Measurements from ENCODE around the gene TAF1B. TPM values are rescaled to one million over a fixed set of nuclear protein-coding genes. Genes with fewer than 3 reads are reported as not detected.

Gene TAF1B
- total and polyA plus RNA-seq, 8 donors = 22.0 to 33.9 (median 28.2) TPM

- peaks cover 0 to 11% of the 10 kb centered on the region in 2 donors for H3K4me1 ChIP-seq
- H3K4me3 ChIP-seq = no peak overlapping the region
- H3K27me3 ChIP-seq = peaks cover 0 to 61% of the 10 kb centered on the region in 2 donors
- no peak overlapping the region for H3K27ac ChIP-seq
- DNase-seq (no peak), ATAC-seq (no peak)
- intact Hi-C loops (cut with DNase I) = no loop called here
- no peak for TF ChIP-seq CTCF (IDR thresholded peaks at IDR 0.05)
- no peaks in the 10 kb centered on the region for H3K9me3 ChIP-seq
- H3K36me3 ChIP-seq = no peaks in the 10 kb centered on the region
Observed at GRCh38 chr2:9946818-9947217, 103.5 kb downstream of the TAF1B start.

- no peaks in the 10 kb centered on the region for H3K36me3 ChIP-seq
- intact Hi-C loops (cut with DNase I) = no loop called here
- peaks cover 0 to 80% of the 10 kb centered on the region in 2 donors for H3K27me3 ChIP-seq
- no peak for TF ChIP-seq CTCF (IDR thresholded peaks at IDR 0.05)
- H3K9me3 ChIP-seq = no peaks in the 10 kb centered on the region
- H3K27ac ChIP-seq = no peak overlapping the region
- ATAC-seq (no peak), DNase-seq (no peak)
- peaks cover 0 to 25% of the 10 kb centered on the region in 2 donors for H3K4me1 ChIP-seq
- no peak overlapping the region for H3K4me3 ChIP-seq
Observed at GRCh38 chr2:9948721-9949120, 105.4 kb downstream of the TAF1B start.

GRCh38 chr2:9949239-9949991 is 106.1 kb downstream of the TAF1B start:
- H3K9me3 ChIP-seq = no peaks in the 10 kb centered on the region
- H3K27ac ChIP-seq = no peak overlapping the region
- no peaks in the 10 kb centered on the region for H3K36me3 ChIP-seq
- H3K4me1 ChIP-seq = peaks cover 0 to 29% of the 10 kb centered on the region in 2 donors
- DNase-seq = no peak
- intact Hi-C loops (cut with DNase I) = no loop called here
- no peak for ATAC-seq
- no peak overlapping the region for H3K4me3 ChIP-seq
- no peak for TF ChIP-seq CTCF (IDR thresholded peaks at IDR 0.05)
- H3K27me3 ChIP-seq = peaks cover 0 to 79% of the 10 kb centered on the region in 2 donors

- ATAC-seq (no peak), DNase-seq (no peak)
- Histone ChIP-seq H3K4me3 (no peak overlapping the region), H3K9me3 (no peaks in the 10 kb centered on the region), H3K27me3 (peaks cover 0 to 79% of the 10 kb centered on the region in 2 donors), H3K36me3 (no peaks in the 10 kb centered on the region), H3K4me1 (peaks cover 0 to 30% of the 10 kb centered on the region in 2 donors), H3K27ac (no peak overlapping the region)
- no peak for TF ChIP-seq CTCF (IDR thresholded peaks at IDR 0.05)
- intact Hi-C loops (cut with DNase I) = no loop called here
Observed at GRCh38 chr2:9949992-9950520, 106.8 kb downstream of the TAF1B start.

GRCh38 chr2:9950521-9951271 is 107.4 kb downstream of the TAF1B start:
- no peak for TF ChIP-seq CTCF (IDR thresholded peaks at IDR 0.05)
- H3K4me1 ChIP-seq = peaks cover 0 to 30% of the 10 kb centered on the region in 2 donors
- peak overlapping the region in 1 of 2 donors; percentile 67 for H3K27ac ChIP-seq
- no peaks in the 10 kb centered on the region for H3K9me3 ChIP-seq
- no peaks in the 10 kb centered on the region for H3K36me3 ChIP-seq
- ATAC-seq (peak; percentile 25), DNase-seq (peak in 3 of 4 donors; percentile 47 to 86 (median 55))
- peak overlapping the region; percentile 40 to 58 for H3K4me3 ChIP-seq
- intact Hi-C loops (cut with DNase I) = no loop called here
- peaks cover 0 to 79% of the 10 kb centered on the region in 2 donors for H3K27me3 ChIP-seq

Data from left lung (tissue), 10 donors.